Endothelial cell (in vitro differentiated cells): Measurements from ENCODE around the gene SLC35A1. TPM values are rescaled to one million over a fixed set of nuclear protein-coding genes. Genes with fewer than 3 reads are reported as not detected.
"Not testable (repeated sequence)": the region's sequence is repeated elsewhere in the genome, so short reads cannot be mapped to it uniquely, and the experiment has no call there.

Source experiments
- DNase-seq: peaks from one replicate; pipeline ENCODE4 v3.0.0; 2021; ENCODE audit warnings: low spot score
- H3K27ac Mint-ChIP-seq: one replicate; pipeline ENCODE4 v1.8.0; 2021; ENCODE audit warnings: mixed read lengths, inconsistent platforms; ENCODE audit not compliant: unreplicated experiment
- H3K27me3 Mint-ChIP-seq: one replicate; pipeline ENCODE4 v1.8.0; 2021; ENCODE audit warnings: mild to moderate bottlenecking, moderate library complexity, mixed read lengths, inconsistent platforms; ENCODE audit not compliant: unreplicated experiment
- H3K36me3 Mint-ChIP-seq: one replicate; pipeline ENCODE4 v1.8.0; 2021; ENCODE audit warnings: mild to moderate bottlenecking, low read depth, mixed read lengths, inconsistent platforms; ENCODE audit not compliant: unreplicated experiment
- H3K4me1 Mint-ChIP-seq: one replicate; pipeline ENCODE4 v1.8.0; 2021; ENCODE audit warnings: mild to moderate bottlenecking, mixed read lengths, inconsistent platforms; ENCODE audit not compliant: unreplicated experiment
- H3K4me3 Mint-ChIP-seq: one replicate; pipeline ENCODE4 v1.8.0; 2021; ENCODE audit warnings: mild to moderate bottlenecking, mixed read lengths, inconsistent platforms; ENCODE audit not compliant: unreplicated experiment
- H3K9me3 Mint-ChIP-seq: one replicate; pipeline ENCODE4 v1.8.0; 2021; ENCODE audit warnings: mixed read lengths, inconsistent platforms; ENCODE audit not compliant: unreplicated experiment
- CTCF ChIP-seq: fragments of 200-600 bp; sonication (generic); IDR thresholded peaks from one replicate; pipeline ENCODE4 v1.5.0; 2021; ENCODE audit warnings: antibody characterized with exemption; ENCODE audit not compliant: unreplicated experiment
- total RNA-seq: library from RNA; stranded (reverse); fragmentation: NEBNext Ultra II Directional; extraction: Animal tissue kit (Norgen Biotek cat#: 25700); gene quantifications from one replicate; pipeline ENCODE4 v1.2.1, GENCODE V29; 2021; ENCODE audit not compliant: unreplicated experiment

The SLC35A1 gene
- total RNA-seq, 1 donor from 2014 or later: 19.1 TPM

GRCh38 chr6:87482366-87482765 lies 9.6 kb downstream of the SLC35A1 start:
- H3K36me3 Mint-ChIP-seq: peaks cover 45% of the 10 kb centered on the region
- H3K4me1 Mint-ChIP-seq: peaks cover 7% of the 10 kb centered on the region

GRCh38 chr6:87483929-87484328 lies 11.2 kb downstream of the SLC35A1 start:
- Mint-ChIP-seq H3K27me3 (no peaks in the 10 kb centered on the region), H3K36me3 (peaks cover 34% of the 10 kb centered on the region), H3K9me3 (no peaks in the 10 kb centered on the region), H3K4me3 (peak overlapping the region; percentile 49), H3K4me1 (peaks cover 7% of the 10 kb centered on the region), H3K27ac (no peak overlapping the region)
- no peak for DNase-seq
- no peak for TF ChIP-seq CTCF

More at GRCh38 chr6:87482366-87482765, 9.6 kb downstream of the SLC35A1 start:
- no peaks in the 10 kb centered on the region for H3K9me3 Mint-ChIP-seq
- TF ChIP-seq CTCF: no peak
- no peak overlapping the region for H3K27ac Mint-ChIP-seq
- no peak for DNase-seq
- H3K27me3 Mint-ChIP-seq: no peaks in the 10 kb centered on the region
- no peak overlapping the region for H3K4me3 Mint-ChIP-seq

GRCh38 chr6:87484491-87484890 lies 11.7 kb downstream of the SLC35A1 start:
- DNase-seq: no peak
- H3K27ac Mint-ChIP-seq: no peak overlapping the region
- H3K36me3 Mint-ChIP-seq: peaks cover 30% of the 10 kb centered on the region
- no peak for TF ChIP-seq CTCF
- H3K4me3 Mint-ChIP-seq: peak overlapping the region; percentile 28
- H3K4me1 Mint-ChIP-seq: peaks cover 7% of the 10 kb centered on the region
- no peaks in the 10 kb centered on the region for H3K27me3 Mint-ChIP-seq
- no peaks in the 10 kb centered on the region for H3K9me3 Mint-ChIP-seq

- DNase-seq: no peak
- H3K36me3 Mint-ChIP-seq: peaks cover 16% of the 10 kb centered on the region
- no peak overlapping the region for H3K4me3 Mint-ChIP-seq
- H3K9me3 Mint-ChIP-seq: no peaks in the 10 kb centered on the region
- H3K27ac Mint-ChIP-seq: no peak overlapping the region
- no peak for TF ChIP-seq CTCF
- H3K4me1 Mint-ChIP-seq: no peaks in the 10 kb centered on the region
- H3K27me3 Mint-ChIP-seq: no peaks in the 10 kb centered on the region
Observed at GRCh38 chr6:87487555-87487954, 14.8 kb downstream of the SLC35A1 start.

- H3K27ac Mint-ChIP-seq, H3K4me3 Mint-ChIP-seq, H3K27me3 Mint-ChIP-seq, DNase-seq, H3K9me3 Mint-ChIP-seq, H3K36me3 Mint-ChIP-seq, H3K4me1 Mint-ChIP-seq: not testable (repeated sequence)
Observed at GRCh38 chr6:87489326-87489725, 16.6 kb downstream of the SLC35A1 start.
